Measurements from ENCODE around the gene PLET1. TPM values are rescaled to one million over a fixed set of nuclear protein-coding genes. Genes with fewer than 3 reads are reported as not detected.

The PLET1 gene
- total and polyA plus RNA-seq, 2 donors (not counting 1 experiment from before 2014, with no cell fraction given): not detected

GRCh38 chr11:112268406-112268805, 7.7 kb upstream of the PLET1 start:
- Histone ChIP-seq H3K36me3 (replicated peaks in 1 of 2; ENCODE audit: control extremely low read depth in 1 of 2, control insufficient read depth in 1 of 2, extremely low read depth in 1 of 2, insufficient read depth in 2 of 2, low read length in 1 of 2) (no peaks in the 10 kb centered on the region), H3K9me3 (ENCODE audit: control extremely low read depth in 1 of 3, control insufficient read depth in 2 of 3, insufficient read depth in 1 of 3, low read length in 2 of 3) (no peaks in the 10 kb centered on the region), H3K27ac (ENCODE audit: low read length in 2 of 2) (no peak overlapping the region), H3K4me3 (ENCODE audit: control extremely low read depth in 1 of 5, extremely low read depth in 1 of 5, insufficient read depth in 1 of 5, low read depth in 2 of 5, low read length in 4 of 5) (no peak overlapping the region), H3K9ac (ENCODE audit: low read length) (no peak overlapping the region), H3K4me2 (replicated peaks; ENCODE audit: low read depth, low read length, poor library complexity, severe bottlenecking) (no peak overlapping the region), H4K20me1 (ENCODE audit: control insufficient read depth, insufficient read depth, low read length, poor library complexity, severe bottlenecking) (no peaks in the 10 kb centered on the region), H3K4me1 (ENCODE audit: control insufficient read depth in 2 of 2, insufficient read depth in 2 of 2, low read length in 2 of 2) (peaks cover 13 to 19% of the 10 kb centered on the region in 2 donors), H3K79me2 (ENCODE audit: control insufficient read depth, insufficient read depth, low read length) (no peaks in the 10 kb centered on the region), H3K27me3 (replicated peaks in 1 of 4; ENCODE audit: control extremely low read depth in 1 of 4, control insufficient read depth in 3 of 4, insufficient read depth in 4 of 4, low read length in 3 of 4) (no peaks in the 10 kb centered on the region), H2AFZ (ENCODE audit: insufficient read depth, low read depth, low read length, poor library complexity, severe bottlenecking) (no peak overlapping the region)
- ATAC-seq (ENCODE audit: low read depth) (no peak), DNase-seq (no peak)
- POLR2A ChIA-PET: no interaction called here
- Mint-ChIP-seq H3K9me3 (ENCODE audit: insufficient read depth) (no peaks in the 10 kb centered on the region), H3K4me1 (peaks cover 25% of the 10 kb centered on the region), H3K27me3 (no peaks in the 10 kb centered on the region), H3K4me3 (no peak overlapping the region), H3K27ac (no peak overlapping the region)
- 100% methylated on average over 3 of the region's 5 CpGs for WGBS (ENCODE audit: insufficient coverage)
- CTCF ChIA-PET: interaction anchor here (1.1 to 2.2 kb wide), 6 partner anchors 8 to 1021 kb away, joined by 3 to 20 read pairs (median 3); no protein-coding TSS in a partner anchor
- TF ChIP-seq EZH2 (IDR thresholded peaks at IDR 0.05; ENCODE audit: borderline replicate concordance, insufficient read depth, low read depth, low read length, poor library complexity, severe bottlenecking) (no peak), CTCF (IDR thresholded peaks at IDR 0.05) (no peak)
- intact Hi-C loops (cut with micrococcal nuclease): no loop called here

GRCh38 chr11:112267188-112267591, 6.5 kb upstream of the PLET1 start:
- no peak overlapping the region for H3K9ac ChIP-seq (ENCODE audit: low read length)
- no peaks in the 10 kb centered on the region for H3K36me3 ChIP-seq (replicated peaks in 1 of 2; ENCODE audit: control extremely low read depth in 1 of 2, control insufficient read depth in 1 of 2, extremely low read depth in 1 of 2, insufficient read depth in 2 of 2, low read length in 1 of 2)
- no peak overlapping the region for H2AFZ ChIP-seq (ENCODE audit: insufficient read depth, low read depth, low read length, poor library complexity, severe bottlenecking)
- no peaks in the 10 kb centered on the region for H3K27me3 ChIP-seq (replicated peaks in 1 of 4; ENCODE audit: control extremely low read depth in 1 of 4, control insufficient read depth in 3 of 4, insufficient read depth in 4 of 4, low read length in 3 of 4)
- no peak for DNase-seq
- no peaks in the 10 kb centered on the region for H3K27me3 Mint-ChIP-seq
- H3K4me3 ChIP-seq (ENCODE audit: control extremely low read depth in 1 of 5, extremely low read depth in 1 of 5, insufficient read depth in 1 of 5, low read depth in 2 of 5, low read length in 4 of 5): no peak overlapping the region
- no peak overlapping the region for H3K27ac ChIP-seq (ENCODE audit: low read length in 2 of 2)
- WGBS (ENCODE audit: insufficient coverage): 90% methylated on average over 4 of the region's 5 CpGs
- no peak overlapping the region for H3K27ac Mint-ChIP-seq
- H4K20me1 ChIP-seq (ENCODE audit: control insufficient read depth, insufficient read depth, low read length, poor library complexity, severe bottlenecking): no peaks in the 10 kb centered on the region
- no peak overlapping the region for H3K4me3 Mint-ChIP-seq
- intact Hi-C loops (cut with micrococcal nuclease): no loop called here
- H3K9me3 ChIP-seq (ENCODE audit: control extremely low read depth in 1 of 3, control insufficient read depth in 2 of 3, insufficient read depth in 1 of 3, low read length in 2 of 3): no peaks in the 10 kb centered on the region
- ChIA-PET CTCF (interaction anchor here (5.0 kb wide), 1 partner anchor 13 kb away, joined by 26 read pairs; no protein-coding TSS in a partner anchor), POLR2A (no interaction called here)
- no peaks in the 10 kb centered on the region for H3K9me3 Mint-ChIP-seq (ENCODE audit: insufficient read depth)
- TF ChIP-seq CTCF (IDR thresholded peaks at IDR 0.05): no peak
- no peak for TF ChIP-seq EZH2 (IDR thresholded peaks at IDR 0.05; ENCODE audit: borderline replicate concordance, insufficient read depth, low read depth, low read length, poor library complexity, severe bottlenecking)
- no peaks in the 10 kb centered on the region for H3K79me2 ChIP-seq (ENCODE audit: control insufficient read depth, insufficient read depth, low read length)
- H3K4me1 ChIP-seq (ENCODE audit: control insufficient read depth in 2 of 2, insufficient read depth in 2 of 2, low read length in 2 of 2): peaks cover 13 to 18% of the 10 kb centered on the region in 2 donors
- no peak overlapping the region for H3K4me2 ChIP-seq (replicated peaks; ENCODE audit: low read depth, low read length, poor library complexity, severe bottlenecking)
- no peak for ATAC-seq (ENCODE audit: low read depth)
- H3K4me1 Mint-ChIP-seq: peaks cover 18% of the 10 kb centered on the region

Data from B cell (primary cell).